Measurements from ENCODE around the gene PCCA.

The PCCA gene

DNA sequence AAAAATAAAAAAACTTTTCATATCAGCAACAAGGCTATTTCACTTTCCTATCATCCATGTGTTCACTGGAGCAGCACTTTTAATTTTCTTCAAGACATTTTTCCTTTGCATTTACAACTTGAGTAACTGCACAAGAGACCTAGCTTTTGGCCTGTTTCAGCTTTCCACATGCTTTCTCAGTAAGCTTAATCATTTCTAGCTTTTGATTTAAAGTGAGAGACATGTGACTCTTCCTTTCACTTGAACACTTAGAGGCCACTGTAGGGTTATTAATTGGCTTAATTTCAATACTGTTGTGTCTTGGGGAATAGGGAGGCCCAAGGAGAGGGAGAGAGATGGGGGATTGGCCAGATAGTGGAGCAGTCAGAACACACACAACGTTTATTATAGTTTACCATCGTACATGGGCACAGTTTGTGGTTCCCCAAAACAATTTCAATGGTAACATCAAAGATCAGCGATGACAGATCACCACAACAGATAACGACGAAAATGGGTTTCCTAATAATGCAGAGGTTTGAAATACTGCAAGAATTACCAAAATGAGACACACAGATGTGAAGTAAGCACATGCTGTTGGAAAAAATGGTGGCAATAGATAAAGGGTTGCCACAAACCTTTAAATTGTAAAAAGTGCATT is 382.1 kb downstream of the PCCA start:
- no peak for TF ChIP-seq CTCF (IDR thresholded peaks at IDR 0.05; ENCODE audit: low read depth, low read length)
- DNase-seq, result no peak
- no peaks in the 10 kb centered on the region for H3K36me3 ChIP-seq
- no peak overlapping the region for H3K27ac ChIP-seq
- H3K27me3 ChIP-seq (ENCODE audit: insufficient read depth, low read depth, severe bottlenecking), result no peaks in the 10 kb centered on the region
- no peak overlapping the region for H3K4me3 ChIP-seq (ENCODE audit: low read depth, low read length)
- H3K9me3 ChIP-seq (ENCODE audit: severe bottlenecking), result no peaks in the 10 kb centered on the region

- Histone ChIP-seq H3K4me3 (ENCODE audit: low read depth, low read length) (no peak overlapping the region), H3K9me3 (ENCODE audit: severe bottlenecking) (no peaks in the 10 kb centered on the region), H3K27me3 (ENCODE audit: insufficient read depth, low read depth, severe bottlenecking) (no peaks in the 10 kb centered on the region), H3K36me3 (no peaks in the 10 kb centered on the region), H3K27ac (no peak overlapping the region)
- DNase-seq, result no peak
- TF ChIP-seq CTCF (IDR thresholded peaks at IDR 0.05; ENCODE audit: low read depth, low read length), result no peak
Observed at GRCh38 chr13:100473087-100473486, 384.2 kb downstream of the PCCA start.

DNA sequence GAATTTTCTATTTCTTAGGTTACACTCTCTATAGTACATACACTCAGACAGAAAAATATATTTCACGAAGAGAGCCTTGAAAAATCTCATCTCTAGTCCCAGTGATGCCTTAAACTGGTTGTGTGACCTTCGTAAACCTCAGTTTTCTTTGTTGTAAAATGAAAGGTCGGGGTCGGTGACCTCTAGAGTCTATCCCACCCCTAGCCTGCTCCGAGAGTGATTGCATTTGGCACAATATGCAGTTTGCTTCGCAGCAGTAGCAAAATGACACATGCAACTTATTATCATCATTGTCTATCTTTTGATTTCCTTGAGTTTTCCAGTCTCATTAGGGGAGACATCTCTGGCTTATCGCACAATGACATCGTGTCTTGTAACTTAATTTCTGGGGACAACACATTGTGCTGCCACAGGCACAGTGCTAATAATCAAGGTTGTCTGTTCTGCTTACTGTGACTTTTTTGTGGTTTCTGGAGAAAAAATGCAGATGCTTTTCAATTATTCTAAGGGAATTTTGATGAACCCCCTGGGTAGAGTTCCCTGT is 384.7 kb downstream of the PCCA start:
- DNase-seq, result no peak
- no peaks in the 10 kb centered on the region for H3K27me3 ChIP-seq (ENCODE audit: insufficient read depth, low read depth, severe bottlenecking)
- no peaks in the 10 kb centered on the region for H3K9me3 ChIP-seq (ENCODE audit: severe bottlenecking)
- H3K27ac ChIP-seq, result no peak overlapping the region
- H3K36me3 ChIP-seq, result no peaks in the 10 kb centered on the region
- H3K4me3 ChIP-seq (ENCODE audit: low read depth, low read length), result no peak overlapping the region
- TF ChIP-seq CTCF (IDR thresholded peaks at IDR 0.05; ENCODE audit: low read depth, low read length), result no peak

DNA sequence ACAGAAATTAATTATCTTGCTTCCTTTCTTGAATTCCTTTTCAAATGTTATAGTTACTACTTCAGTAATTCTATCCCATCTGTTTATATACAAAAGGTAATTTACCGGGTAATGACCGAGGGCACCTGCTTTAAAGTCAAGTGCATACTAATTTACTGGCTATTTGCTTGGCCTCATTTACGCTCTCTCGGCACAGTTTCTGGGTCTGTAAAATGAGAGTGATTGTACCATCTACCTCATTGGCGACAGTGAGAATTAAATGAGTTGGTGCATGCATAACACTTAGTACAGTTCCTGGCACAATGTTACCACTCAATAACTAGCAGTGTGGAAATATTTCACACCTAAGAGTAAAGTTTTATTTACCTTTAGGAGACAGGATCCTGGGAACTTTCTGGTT is 388.1 kb downstream of the PCCA start:
- Histone ChIP-seq H3K4me3 (ENCODE audit: low read depth, low read length) (no peak overlapping the region), H3K27me3 (ENCODE audit: insufficient read depth, low read depth, severe bottlenecking) (no peaks in the 10 kb centered on the region), H3K9me3 (ENCODE audit: severe bottlenecking) (no peaks in the 10 kb centered on the region), H3K27ac (no peak overlapping the region), H3K36me3 (no peaks in the 10 kb centered on the region)
- DNase-seq, result no peak
- TF ChIP-seq CTCF (IDR thresholded peaks at IDR 0.05; ENCODE audit: low read depth, low read length), result no peak

- Histone ChIP-seq H3K9me3 (ENCODE audit: severe bottlenecking) (no peaks in the 10 kb centered on the region), H3K27me3 (ENCODE audit: insufficient read depth, low read depth, severe bottlenecking) (no peaks in the 10 kb centered on the region), H3K36me3 (no peaks in the 10 kb centered on the region), H3K4me3 (ENCODE audit: low read depth, low read length) (no peak overlapping the region), H3K27ac (no peak overlapping the region)
- TF ChIP-seq CTCF (IDR thresholded peaks at IDR 0.05; ENCODE audit: low read depth, low read length), result no peak
- no peak for DNase-seq
Observed at GRCh38 chr13:100478107-100478809, 389.4 kb downstream of the PCCA start.
